Adrenal gland (tissue), 5 donors: Measurements from ENCODE around the gene ATP13A2.

ENCODE experiments used
- POLR2A ChIP-seq, 2 donors: fragments of 450-650 bp; IDR thresholded peaks; one replicate each; pipeline ENCODE4 v1.6.1; 2017; ENCODE audit warnings: antibody characterized with exemption in 2 of 2, mild to moderate bottlenecking in 2 of 2, moderate library complexity in 1 of 2
- TF ChIP-seq, protein P1 (sequence below), 6 experiments: fragments of 450-650 bp in 4 of 6; fragments of 200-600 bp in 2 of 6; sonication (generic) in 1 of 6; IDR thresholded peaks; 1 replicate in 5 of 6; 2 replicates in 1 of 6; pipeline versions ENCODE4 v1.5.1 to v1.8.0; 2016 to 2021; ENCODE audit warnings: antibody characterized with exemption in 6 of 6, mild to moderate bottlenecking in 2 of 6, moderate library complexity in 1 of 6
- donor health status: DM: no; HTN: no; CAD: no.

DNA sequence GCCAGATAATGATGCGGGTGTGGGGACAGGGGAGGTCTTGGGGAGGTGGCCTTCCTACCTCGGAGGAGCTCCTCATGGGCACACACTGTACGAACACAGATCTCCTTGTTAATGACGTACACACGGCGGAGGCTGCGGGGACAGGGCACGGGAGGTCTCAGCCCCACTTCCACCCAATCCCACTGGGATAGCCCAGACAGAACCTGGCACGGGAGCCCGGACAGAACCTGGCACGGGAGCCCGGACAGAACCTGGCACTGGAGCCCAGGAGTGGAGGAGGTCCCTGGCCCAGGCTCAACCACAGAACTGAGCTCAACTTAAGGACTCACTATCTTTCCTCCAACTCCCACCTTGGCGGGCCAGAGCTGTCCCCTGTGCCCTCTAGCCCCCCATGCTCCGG is 36.5 kb downstream of the ATP13A2 start:
- TF ChIP-seq, protein P1, sequence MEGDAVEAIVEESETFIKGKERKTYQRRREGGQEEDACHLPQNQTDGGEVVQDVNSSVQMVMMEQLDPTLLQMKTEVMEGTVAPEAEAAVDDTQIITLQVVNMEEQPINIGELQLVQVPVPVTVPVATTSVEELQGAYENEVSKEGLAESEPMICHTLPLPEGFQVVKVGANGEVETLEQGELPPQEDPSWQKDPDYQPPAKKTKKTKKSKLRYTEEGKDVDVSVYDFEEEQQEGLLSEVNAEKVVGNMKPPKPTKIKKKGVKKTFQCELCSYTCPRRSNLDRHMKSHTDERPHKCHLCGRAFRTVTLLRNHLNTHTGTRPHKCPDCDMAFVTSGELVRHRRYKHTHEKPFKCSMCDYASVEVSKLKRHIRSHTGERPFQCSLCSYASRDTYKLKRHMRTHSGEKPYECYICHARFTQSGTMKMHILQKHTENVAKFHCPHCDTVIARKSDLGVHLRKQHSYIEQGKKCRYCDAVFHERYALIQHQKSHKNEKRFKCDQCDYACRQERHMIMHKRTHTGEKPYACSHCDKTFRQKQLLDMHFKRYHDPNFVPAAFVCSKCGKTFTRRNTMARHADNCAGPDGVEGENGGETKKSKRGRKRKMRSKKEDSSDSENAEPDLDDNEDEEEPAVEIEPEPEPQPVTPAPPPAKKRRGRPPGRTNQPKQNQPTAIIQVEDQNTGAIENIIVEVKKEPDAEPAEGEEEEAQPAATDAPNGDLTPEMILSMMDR (IDR thresholded peaks at IDR 0.05), result no peak
- no peak for TF ChIP-seq POLR2A (IDR thresholded peaks at IDR 0.05)
